ENCODE measurements around the gene DOCK3. TPM values are rescaled to one million over a fixed set of nuclear protein-coding genes. Genes with fewer than 3 reads are reported as not detected.

DOCK3 gene
- total RNA-seq, 4 donors from 2014 or later: 4.0 to 6.3 (median 5.8) TPM

GRCh38 chr3:51379301-51379700, 704.6 kb downstream of the DOCK3 start:
- Histone ChIP-seq H3K27me3 (no peaks in the 10 kb centered on the region), H3K9me3 (no peaks in the 10 kb centered on the region), H3K36me3 (no peaks in the 10 kb centered on the region), H3K4me3 (no peak overlapping the region), H3K4me1 (peaks cover 0 to 14% (median 3%) of the 10 kb centered on the region in 4 donors), H3K27ac (no peak overlapping the region)
- no peak for TF ChIP-seq EP300 (IDR thresholded peaks at IDR 0.05)
- TF ChIP-seq CTCF (IDR thresholded peaks at IDR 0.05): no peak
- no peak for TF ChIP-seq POLR2A (IDR thresholded peaks at IDR 0.05)
- no peak for DNase-seq (ENCODE audit: low spot score in 2 of 2)
- WGBS, 2 donors: 76 to 78% methylated on average over 3 to 7 of the region's 8 CpGs

DNA sequence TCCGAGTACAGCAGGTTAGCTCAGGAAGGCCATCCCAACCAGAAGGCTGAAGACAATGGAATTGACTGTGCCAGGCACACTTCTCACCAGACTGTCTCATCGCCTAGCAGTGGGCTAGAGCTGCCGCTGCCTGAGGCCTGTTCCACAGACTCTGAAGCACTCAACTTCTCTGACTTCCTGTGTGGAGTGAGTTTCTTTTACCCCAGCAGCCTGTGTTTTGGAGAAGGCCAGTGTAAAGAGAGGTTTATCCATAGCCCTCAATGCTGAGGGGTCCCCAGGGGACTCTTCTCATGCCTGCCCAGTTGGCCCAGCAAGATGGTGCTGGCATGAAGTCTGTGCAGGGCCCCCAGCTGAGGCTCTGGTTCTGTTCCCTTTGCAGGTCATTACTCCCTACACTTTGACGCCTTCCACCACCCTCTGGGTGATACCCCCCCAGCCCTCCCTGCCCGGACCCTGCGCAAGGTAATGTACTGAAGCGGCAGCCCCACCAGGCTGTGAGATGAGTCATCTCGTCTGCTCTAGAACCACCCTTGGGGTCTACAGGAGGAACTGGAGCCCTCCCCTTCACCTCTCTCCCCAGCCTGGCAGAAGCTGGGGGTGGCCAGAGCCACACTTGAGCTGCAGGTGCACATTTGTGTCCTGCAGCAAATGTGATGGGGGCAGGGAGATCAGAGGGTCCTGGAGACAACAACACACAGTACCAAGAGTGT, 705.2 kb downstream of the DOCK3 start:
- Histone ChIP-seq H3K9me3 (no peaks in the 10 kb centered on the region), H3K27me3 (no peaks in the 10 kb centered on the region), H3K36me3 (no peaks in the 10 kb centered on the region), H3K27ac (no peak overlapping the region), H3K4me3 (no peak overlapping the region), H3K4me1 (peaks cover 0 to 14% (median 3%) of the 10 kb centered on the region in 4 donors)
- TF ChIP-seq POLR2A (IDR thresholded peaks at IDR 0.05) (no peak), EP300 (IDR thresholded peaks at IDR 0.05) (no peak), CTCF (IDR thresholded peaks at IDR 0.05) (no peak)
- WGBS, 2 donors: 83 to 89% methylated on average over 5 to 8 of the region's 8 CpGs
- DNase-seq (ENCODE audit: low spot score in 2 of 2): no peak

GRCh38 chr3:51380601-51381332, 706.0 kb downstream of the DOCK3 start:
- no peaks in the 10 kb centered on the region for H3K9me3 ChIP-seq
- H3K36me3 ChIP-seq: no peaks in the 10 kb centered on the region
- H3K4me1 ChIP-seq: peaks cover 0 to 17% (median 5%) of the 10 kb centered on the region in 4 donors
- TF ChIP-seq POLR2A (IDR thresholded peaks at IDR 0.05) (no peak), EP300 (IDR thresholded peaks at IDR 0.05) (no peak), CTCF (IDR thresholded peaks at IDR 0.05) (no peak)
- WGBS, 2 donors: 77 to 80% methylated on average over 15 of the region's 15 CpGs
- DNase-seq (ENCODE audit: low spot score in 2 of 2): no peak
- H3K27ac ChIP-seq: no peak overlapping the region
- H3K4me3 ChIP-seq: no peak overlapping the region
- H3K27me3 ChIP-seq: no peaks in the 10 kb centered on the region

DNA sequence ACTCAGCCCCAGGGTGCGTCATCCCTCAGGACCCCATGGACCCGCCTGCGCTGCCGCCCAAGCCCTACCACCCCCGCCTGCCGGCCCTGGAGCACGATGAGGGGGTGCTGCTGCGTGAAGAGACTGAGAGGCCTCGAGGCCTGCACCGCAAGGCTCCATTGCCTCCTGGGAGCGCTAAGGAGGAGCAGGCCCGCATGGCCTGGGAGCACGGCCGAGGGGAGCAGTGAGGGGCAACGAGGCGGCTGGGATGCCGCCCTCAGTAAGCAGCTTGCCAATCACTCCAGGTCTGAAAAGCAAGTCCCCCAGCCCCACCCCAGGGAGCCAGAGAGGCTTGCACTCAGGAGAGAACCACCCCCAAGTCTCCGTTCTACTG, 706.6 kb downstream of the DOCK3 start:
- peaks cover 0 to 23% (median 10%) of the 10 kb centered on the region in 4 donors for H3K4me1 ChIP-seq
- 80 to 87% methylated on average over 16 to 18 of the region's 18 CpGs for WGBS, 2 donors
- H3K4me3 ChIP-seq: no peak overlapping the region
- no peak for TF ChIP-seq EP300 (IDR thresholded peaks at IDR 0.05)
- no peak for TF ChIP-seq POLR2A (IDR thresholded peaks at IDR 0.05)
- H3K36me3 ChIP-seq: no peaks in the 10 kb centered on the region
- no peak overlapping the region for H3K27ac ChIP-seq
- H3K27me3 ChIP-seq: no peaks in the 10 kb centered on the region
- no peaks in the 10 kb centered on the region for H3K9me3 ChIP-seq
- DNase-seq (ENCODE audit: low spot score in 2 of 2): no peak

GRCh38 chr3:51382076-51382745, 707.5 kb downstream of the DOCK3 start:
- Histone ChIP-seq H3K27me3 (no peaks in the 10 kb centered on the region), H3K36me3 (peaks cover 0 to 8% (median 0%) of the 10 kb centered on the region in 3 donors), H3K4me1 (peaks cover 0 to 32% (median 18%) of the 10 kb centered on the region in 4 donors), H3K4me3 (no peak overlapping the region), H3K9me3 (no peaks in the 10 kb centered on the region), H3K27ac (no peak overlapping the region)
- TF ChIP-seq EP300 (IDR thresholded peaks at IDR 0.05): no peak
- no peak for TF ChIP-seq POLR2A (IDR thresholded peaks at IDR 0.05)
- no peak for TF ChIP-seq CTCF (IDR thresholded peaks at IDR 0.05)
- WGBS, 2 donors: 91 to 98% methylated on average over 4 of the region's 4 CpGs
- no peak for DNase-seq (ENCODE audit: low spot score in 2 of 2)
